OCI-LY7 (cell line): ENCODE data around the gene CUX1.
A peak's percentile ranks its signal among the peaks of the same experiment; 100 is the strongest.

Experiments
- EZH2phosphoT487 ChIP-seq: fragments of 200-600 bp; sonication (generic); IDR thresholded peaks from 2 replicates; pipeline ENCODE4 v1.6.1; 2018; ENCODE audit warnings: low read depth, borderline replicate concordance, mild to moderate bottlenecking, mixed run types, antibody characterized with exemption, low read length, moderate library complexity, mixed read lengths
- TF ChIP-seq, protein P1 (sequence below): fragments of 200-600 bp; sonication (generic); conservative IDR thresholded peaks from 2 replicates; pipeline ENCODE4 v1.5.1; 2014; ENCODE audit warnings: mild to moderate bottlenecking, antibody characterized with exemption, low read length, moderate library complexity, mixed read lengths

DNA sequence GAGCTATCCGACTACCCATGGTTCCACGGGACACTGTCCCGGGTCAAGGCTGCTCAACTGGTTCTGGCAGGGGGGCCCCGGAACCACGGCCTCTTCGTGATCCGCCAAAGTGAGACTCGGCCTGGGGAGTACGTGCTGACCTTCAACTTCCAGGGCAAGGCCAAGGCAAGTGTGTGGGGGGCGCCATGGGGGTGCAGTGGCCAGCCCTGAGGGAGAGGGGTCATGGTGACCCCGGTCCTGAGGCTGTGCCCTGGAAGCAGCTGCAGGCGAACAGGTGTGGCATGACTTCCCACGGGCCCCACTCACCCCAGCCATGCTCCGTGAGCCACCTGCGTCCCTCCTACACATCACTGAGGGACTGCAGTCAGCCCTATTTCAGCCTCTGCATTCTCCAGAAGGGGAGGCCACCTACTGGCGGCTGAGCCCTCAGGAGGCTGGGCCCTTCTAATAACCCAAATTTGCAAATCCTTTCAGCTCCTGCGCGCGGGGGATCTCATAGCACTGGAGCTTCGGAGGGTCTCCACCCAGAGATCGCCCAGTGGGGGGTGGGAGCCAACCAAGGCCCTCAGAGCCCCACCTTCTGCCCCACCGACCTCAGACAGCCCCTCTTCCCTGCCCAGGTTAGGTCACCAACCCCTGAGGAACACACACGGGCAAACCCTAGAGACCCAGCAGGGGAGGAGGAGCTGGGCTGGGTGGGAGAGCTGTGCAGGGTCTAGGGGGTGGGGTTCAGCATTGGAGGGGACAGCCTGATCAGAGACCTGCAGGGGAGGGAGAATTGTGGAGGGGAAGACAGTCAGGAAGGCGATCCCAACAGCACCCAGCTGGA lies 500.0 kb downstream of the CUX1 start:
- TF ChIP-seq, protein P1, sequence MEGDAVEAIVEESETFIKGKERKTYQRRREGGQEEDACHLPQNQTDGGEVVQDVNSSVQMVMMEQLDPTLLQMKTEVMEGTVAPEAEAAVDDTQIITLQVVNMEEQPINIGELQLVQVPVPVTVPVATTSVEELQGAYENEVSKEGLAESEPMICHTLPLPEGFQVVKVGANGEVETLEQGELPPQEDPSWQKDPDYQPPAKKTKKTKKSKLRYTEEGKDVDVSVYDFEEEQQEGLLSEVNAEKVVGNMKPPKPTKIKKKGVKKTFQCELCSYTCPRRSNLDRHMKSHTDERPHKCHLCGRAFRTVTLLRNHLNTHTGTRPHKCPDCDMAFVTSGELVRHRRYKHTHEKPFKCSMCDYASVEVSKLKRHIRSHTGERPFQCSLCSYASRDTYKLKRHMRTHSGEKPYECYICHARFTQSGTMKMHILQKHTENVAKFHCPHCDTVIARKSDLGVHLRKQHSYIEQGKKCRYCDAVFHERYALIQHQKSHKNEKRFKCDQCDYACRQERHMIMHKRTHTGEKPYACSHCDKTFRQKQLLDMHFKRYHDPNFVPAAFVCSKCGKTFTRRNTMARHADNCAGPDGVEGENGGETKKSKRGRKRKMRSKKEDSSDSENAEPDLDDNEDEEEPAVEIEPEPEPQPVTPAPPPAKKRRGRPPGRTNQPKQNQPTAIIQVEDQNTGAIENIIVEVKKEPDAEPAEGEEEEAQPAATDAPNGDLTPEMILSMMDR = peak; percentile 61
- TF ChIP-seq EZH2phosphoT487 = no peak
